ENCODE results near the gene MBD3L1. TPM values are rescaled to one million over a fixed set of nuclear protein-coding genes. Genes with fewer than 3 reads are reported as not detected.

Gene MBD3L1
- total and polyA plus RNA-seq, 10 of the 15 experiments (the other 5 are each of a cell fraction or from before 2014, with no cell fraction given): not detected

DNA sequence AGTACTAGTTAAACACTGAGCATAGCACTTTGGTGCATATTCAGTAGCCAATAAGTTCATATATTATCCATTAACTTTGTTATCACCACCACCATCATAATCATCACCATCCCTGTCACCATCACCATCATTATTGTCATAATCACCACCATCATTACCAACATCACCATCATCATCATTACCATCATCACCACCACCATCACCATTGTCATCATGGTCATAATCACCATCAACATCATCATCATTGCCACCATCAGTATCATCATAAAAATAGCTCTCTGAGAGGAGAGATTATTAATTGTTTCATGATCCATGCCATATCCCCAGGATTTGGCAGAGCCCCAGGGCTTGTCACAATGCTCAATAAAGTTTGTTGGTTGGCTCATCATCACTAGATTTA, 49.3 kb downstream of the MBD3L1 start (continued):
- TF ChIP-seq ZSCAN29 (IDR thresholded peaks at IDR 0.05) (no peak), EGR1 (IDR thresholded peaks at IDR 0.05; ENCODE audit: borderline replicate concordance in 1 of 2, low read depth in 2 of 2, low read length in 2 of 2) (no peak), ZZZ3 (IDR thresholded peaks at IDR 0.05; ENCODE audit: control insufficient read depth, insufficient read length, low read depth) (no peak), BRCA1 (IDR thresholded peaks at IDR 0.05; ENCODE audit: low read depth, low read length) (no peak), POU2F2 (IDR thresholded peaks at IDR 0.05; ENCODE audit: borderline replicate concordance, low read depth, low read length) (no peak), POLR2AphosphoS2 (IDR thresholded peaks at IDR 0.05; ENCODE audit: low read depth, low read length) (no peak), NFYB (IDR thresholded peaks at IDR 0.05; ENCODE audit: insufficient read depth, low read depth, low read length) (no peak), RBBP5 (conservative IDR thresholded peaks at IDR 0.05) (no peak)
- TF ChIP-seq, protein P1, sequence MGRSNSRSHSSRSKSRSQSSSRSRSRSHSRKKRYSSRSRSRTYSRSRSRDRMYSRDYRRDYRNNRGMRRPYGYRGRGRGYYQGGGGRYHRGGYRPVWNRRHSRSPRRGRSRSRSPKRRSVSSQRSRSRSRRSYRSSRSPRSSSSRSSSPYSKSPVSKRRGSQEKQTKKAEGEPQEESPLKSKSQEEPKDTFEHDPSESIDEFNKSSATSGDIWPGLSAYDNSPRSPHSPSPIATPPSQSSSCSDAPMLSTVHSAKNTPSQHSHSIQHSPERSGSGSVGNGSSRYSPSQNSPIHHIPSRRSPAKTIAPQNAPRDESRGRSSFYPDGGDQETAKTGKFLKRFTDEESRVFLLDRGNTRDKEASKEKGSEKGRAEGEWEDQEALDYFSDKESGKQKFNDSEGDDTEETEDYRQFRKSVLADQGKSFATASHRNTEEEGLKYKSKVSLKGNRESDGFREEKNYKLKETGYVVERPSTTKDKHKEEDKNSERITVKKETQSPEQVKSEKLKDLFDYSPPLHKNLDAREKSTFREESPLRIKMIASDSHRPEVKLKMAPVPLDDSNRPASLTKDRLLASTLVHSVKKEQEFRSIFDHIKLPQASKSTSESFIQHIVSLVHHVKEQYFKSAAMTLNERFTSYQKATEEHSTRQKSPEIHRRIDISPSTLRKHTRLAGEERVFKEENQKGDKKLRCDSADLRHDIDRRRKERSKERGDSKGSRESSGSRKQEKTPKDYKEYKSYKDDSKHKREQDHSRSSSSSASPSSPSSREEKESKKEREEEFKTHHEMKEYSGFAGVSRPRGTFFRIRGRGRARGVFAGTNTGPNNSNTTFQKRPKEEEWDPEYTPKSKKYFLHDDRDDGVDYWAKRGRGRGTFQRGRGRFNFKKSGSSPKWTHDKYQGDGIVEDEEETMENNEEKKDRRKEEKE (IDR thresholded peaks at IDR 0.05): no peak
- TF ChIP-seq, protein P2, sequence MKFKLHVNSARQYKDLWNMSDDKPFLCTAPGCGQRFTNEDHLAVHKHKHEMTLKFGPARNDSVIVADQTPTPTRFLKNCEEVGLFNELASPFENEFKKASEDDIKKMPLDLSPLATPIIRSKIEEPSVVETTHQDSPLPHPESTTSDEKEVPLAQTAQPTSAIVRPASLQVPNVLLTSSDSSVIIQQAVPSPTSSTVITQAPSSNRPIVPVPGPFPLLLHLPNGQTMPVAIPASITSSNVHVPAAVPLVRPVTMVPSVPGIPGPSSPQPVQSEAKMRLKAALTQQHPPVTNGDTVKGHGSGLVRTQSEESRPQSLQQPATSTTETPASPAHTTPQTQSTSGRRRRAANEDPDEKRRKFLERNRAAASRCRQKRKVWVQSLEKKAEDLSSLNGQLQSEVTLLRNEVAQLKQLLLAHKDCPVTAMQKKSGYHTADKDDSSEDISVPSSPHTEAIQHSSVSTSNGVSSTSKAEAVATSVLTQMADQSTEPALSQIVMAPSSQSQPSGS (IDR thresholded peaks at IDR 0.05; ENCODE audit: low read length): no peak

DNA sequence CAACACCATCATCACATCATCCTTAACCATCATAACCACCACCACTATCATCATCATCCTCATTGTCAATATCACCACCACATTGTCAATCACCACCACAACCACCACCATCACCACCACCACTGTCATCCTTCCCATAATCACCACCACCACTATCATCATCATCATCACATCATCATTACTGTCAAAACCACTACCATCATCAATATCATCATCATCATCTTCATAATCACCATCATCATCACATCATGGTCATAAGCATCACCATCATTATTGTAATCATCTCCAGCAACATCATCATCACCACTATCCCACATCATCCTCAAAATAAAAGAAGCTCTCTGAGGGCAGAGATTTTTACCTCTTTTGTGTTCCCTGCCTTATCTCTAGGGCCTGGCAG, 52.2 kb downstream of the MBD3L1 start:
- no peak overlapping the region for H3K4me2 ChIP-seq (ENCODE audit: control insufficient read depth, insufficient read depth)
- DNase-seq (ENCODE audit: low read depth, low spot score): no peak
- no peak overlapping the region for H2AFZ ChIP-seq (ENCODE audit: control insufficient read depth, low read depth, low read length)
- H3K27me3 ChIP-seq (replicated peaks in 1 of 2; ENCODE audit: control insufficient read depth in 2 of 2, insufficient read depth in 2 of 2, low read length in 1 of 2): no peaks in the 10 kb centered on the region
- in situ Hi-C loops (cut with MboI): no loop called here
- H3K9ac ChIP-seq (ENCODE audit: control insufficient read depth, insufficient read depth, low read length): no peak overlapping the region
- H3K79me2 ChIP-seq (ENCODE audit: control insufficient read depth, insufficient read depth, low read length): no peaks in the 10 kb centered on the region
- ChIA-PET POLR2A (no interaction called here), CTCF (no interaction called here), RAD21 (ENCODE audit: unreplicated experiment) (no interaction called here), SMC1A (ENCODE audit: uncharacterized antibody, unreplicated experiment) (no interaction called here)
- no peaks in the 10 kb centered on the region for H3K4me1 ChIP-seq (ENCODE audit: control insufficient read depth, insufficient read depth, low read length)
- H4K20me1 ChIP-seq (ENCODE audit: control insufficient read depth, insufficient read depth): no peaks in the 10 kb centered on the region
- no TSS peak for BruUV-seq (replicated peaks)
- H3K9me3 ChIP-seq (replicated peaks; ENCODE audit: control insufficient read depth, insufficient read depth, low read length): no peaks in the 10 kb centered on the region; the same call in 2 of the 3 replicates
- intact Hi-C loops (cut with micrococcal nuclease; ENCODE audit: unreplicated experiment): no loop called here
- no peak overlapping the region for H3K27ac ChIP-seq (ENCODE audit: control insufficient read depth, insufficient read depth)
- no peaks in the 10 kb centered on the region for H3K36me3 ChIP-seq (ENCODE audit: control insufficient read depth in 2 of 2, insufficient read depth in 2 of 2, low read length in 1 of 2)
- ATAC-seq: no peak
- no peak overlapping the region for H3K4me3 ChIP-seq
- TF ChIP-seq, protein P3, sequence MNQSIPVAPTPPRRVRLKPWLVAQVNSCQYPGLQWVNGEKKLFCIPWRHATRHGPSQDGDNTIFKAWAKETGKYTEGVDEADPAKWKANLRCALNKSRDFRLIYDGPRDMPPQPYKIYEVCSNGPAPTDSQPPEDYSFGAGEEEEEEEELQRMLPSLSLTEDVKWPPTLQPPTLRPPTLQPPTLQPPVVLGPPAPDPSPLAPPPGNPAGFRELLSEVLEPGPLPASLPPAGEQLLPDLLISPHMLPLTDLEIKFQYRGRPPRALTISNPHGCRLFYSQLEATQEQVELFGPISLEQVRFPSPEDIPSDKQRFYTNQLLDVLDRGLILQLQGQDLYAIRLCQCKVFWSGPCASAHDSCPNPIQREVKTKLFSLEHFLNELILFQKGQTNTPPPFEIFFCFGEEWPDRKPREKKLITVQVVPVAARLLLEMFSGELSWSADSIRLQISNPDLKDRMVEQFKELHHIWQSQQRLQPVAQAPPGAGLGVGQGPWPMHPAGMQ (IDR thresholded peaks at IDR 0.05; ENCODE audit: borderline replicate concordance): 0 out of 2 replicates have a peak, but pooled peaks have one; percentile 34
- no peak for TF ChIP-seq NR2C2 (IDR thresholded peaks at IDR 0.05; ENCODE audit: borderline replicate concordance, control insufficient read depth, insufficient read length, low read depth)
- no peak for FAIRE-seq

All from GM12878 (cell line).